DND-41 (cell line): Measurements from ENCODE around the gene STOX1.
"Not testable (repeated sequence)": the region's sequence is repeated elsewhere in the genome, so short reads cannot be mapped to it uniquely, and the experiment has no call there.

Experiments
- CTCF ChIP-seq: IDR thresholded peaks from 2 replicates; pipeline ENCODE4 v1.5.1; 2012; ENCODE audit warnings: borderline replicate concordance, low read length, moderate library complexity, mild to moderate bottlenecking; ENCODE audit not compliant: poor library complexity, severe bottlenecking; ENCODE audit errors: extremely low read depth
- EZH2 ChIP-seq: IDR thresholded peaks from 3 replicates; pipeline ENCODE4 v1.6.1; 2012; ENCODE audit warnings: borderline replicate concordance, low read depth, mild to moderate bottlenecking, moderate library complexity, low read length, inconsistent platforms; ENCODE audit not compliant: severe bottlenecking

- TF ChIP-seq CTCF, EZH2: not testable (repeated sequence)
Measured at GRCh38 chr10:68840650-68841049, 13.3 kb downstream of the STOX1 start.
